Mesenchymal stem cell (in vitro differentiated cells and primary cell): Measurements from ENCODE around the gene TMEM175.

Experiments
- DNase-seq: peaks from one replicate; pipeline ENCODE4 v3.0.0-alpha.2; 2013
- H2AFZ ChIP-seq: one replicate; pipeline ENCODE4 v1.6.1; 2013; ENCODE audit warnings: low read depth, mild to moderate bottlenecking, control low read depth, inconsistent platforms, low read length, moderate library complexity
- H2AK5ac ChIP-seq: 2 replicates; pipeline ENCODE4 v1.6.1; 2013; ENCODE audit warnings: low read length, moderate library complexity, mild to moderate bottlenecking, inconsistent platforms; ENCODE audit not compliant: severe bottlenecking
- H2BK120ac ChIP-seq: one replicate; pipeline ENCODE4 v1.6.1; 2013; ENCODE audit warnings: low read depth, mild to moderate bottlenecking, inconsistent platforms, low read length, moderate library complexity
- H2BK12ac ChIP-seq, 2 experiments: one replicate each; pipeline ENCODE4 v1.6.1; 2013; ENCODE audit warnings: inconsistent platforms in 2 of 2, low read length in 2 of 2, mild to moderate bottlenecking in 2 of 2, moderate library complexity in 2 of 2, control low read depth in 1 of 2
- H2BK15ac ChIP-seq: one replicate; pipeline ENCODE4 v1.6.1; 2013; ENCODE audit warnings: mild to moderate bottlenecking, low read depth, inconsistent platforms; ENCODE audit not compliant: poor library complexity, severe bottlenecking
- H2BK5ac ChIP-seq: 2 replicates; pipeline ENCODE4 v1.6.1; 2013; ENCODE audit warnings: low read depth, mild to moderate bottlenecking, low read length, control low read depth, inconsistent platforms; ENCODE audit not compliant: poor library complexity, severe bottlenecking
- H3K14ac ChIP-seq, 2 experiments: one replicate each; pipeline ENCODE4 v1.6.1; 2013; ENCODE audit warnings: inconsistent platforms in 2 of 2, low read length in 2 of 2, control low read depth in 1 of 2, mild to moderate bottlenecking in 1 of 2, moderate library complexity in 1 of 2
- H3K18ac ChIP-seq, 2 experiments: one replicate each; pipeline ENCODE4 v1.6.1; 2013; ENCODE audit warnings: inconsistent platforms in 2 of 2, low read length in 2 of 2, control low read depth in 1 of 2, low read depth in 1 of 2, mild to moderate bottlenecking in 1 of 2
- H3K23ac ChIP-seq, 2 experiments: one replicate each; pipeline ENCODE4 v1.6.1; 2013; ENCODE audit warnings: inconsistent platforms in 2 of 2, low read length in 2 of 2, mild to moderate bottlenecking in 2 of 2, moderate library complexity in 2 of 2, control low read depth in 1 of 2
- H3K27ac ChIP-seq: 2 replicates; pipeline ENCODE4 v1.5.1; 2013; ENCODE audit warnings: mild to moderate bottlenecking, moderate library complexity, low read length, control low read depth, inconsistent platforms; ENCODE audit not compliant: poor library complexity, severe bottlenecking
- H3K27me3 ChIP-seq, 2 experiments: 2 replicates each; pipeline versions ENCODE4 v1.6.1 to v1.7.0; 2013; ENCODE audit warnings: low read length in 2 of 2, mild to moderate bottlenecking in 2 of 2, moderate library complexity in 2 of 2, control low read depth in 1 of 2, inconsistent platforms in 1 of 2; ENCODE audit not compliant: control insufficient read depth in 1 of 2, insufficient read depth in 1 of 2
- H3K36me3 ChIP-seq, 2 experiments: 2 replicates each; pipeline versions ENCODE4 v1.6.1 to v1.7.0; 2013; ENCODE audit warnings: low read length in 2 of 2, control low read depth in 1 of 2, inconsistent platforms in 1 of 2, low read depth in 1 of 2, mild to moderate bottlenecking in 1 of 2; ENCODE audit not compliant: insufficient read depth in 2 of 2, control insufficient read depth in 1 of 2
- H3K4ac ChIP-seq, 2 experiments: one replicate each; pipeline ENCODE4 v1.6.1; 2013; ENCODE audit warnings: inconsistent platforms in 2 of 2, low read length in 2 of 2, mild to moderate bottlenecking in 2 of 2, moderate library complexity in 2 of 2, control low read depth in 1 of 2, low read depth in 1 of 2
- H3K4me1 ChIP-seq: 2 replicates; pipeline ENCODE4 v1.6.1; 2013; ENCODE audit warnings: low read depth, low read length, control low read depth; ENCODE audit not compliant: control insufficient read depth, insufficient read depth
- H3K4me2 ChIP-seq: 2 replicates; pipeline ENCODE4 v1.6.1; 2013; ENCODE audit warnings: low read length, mild to moderate bottlenecking, inconsistent platforms; ENCODE audit not compliant: poor library complexity, severe bottlenecking
- H3K4me3 ChIP-seq, 2 experiments: 2 replicates each; pipeline versions ENCODE4 v1.5.1 to v1.7.0; 2013; ENCODE audit warnings: low read length in 2 of 2, mild to moderate bottlenecking in 2 of 2, control low read depth in 1 of 2, low read depth in 1 of 2; ENCODE audit not compliant: insufficient read depth in 1 of 2
- H3K79me1 ChIP-seq: replicated peaks from 2 replicates; pipeline ENCODE4 v1.6.1; 2013; ENCODE audit warnings: mild to moderate bottlenecking, control low read depth, low read length, inconsistent platforms; ENCODE audit not compliant: poor library complexity, severe bottlenecking
- H3K9ac ChIP-seq: 2 replicates; pipeline ENCODE4 v1.7.0; 2013; ENCODE audit warnings: mild to moderate bottlenecking, low read length, moderate library complexity
- H3K9me3 ChIP-seq: 2 replicates; pipeline ENCODE4 v1.7.0; 2013; ENCODE audit warnings: mild to moderate bottlenecking, low read length; ENCODE audit not compliant: control insufficient read depth
- H4K8ac ChIP-seq: one replicate; pipeline ENCODE4 v1.6.1; 2013; ENCODE audit warnings: inconsistent platforms, mild to moderate bottlenecking, low read length, moderate library complexity
- H4K91ac ChIP-seq: one replicate; pipeline ENCODE4 v1.6.1; 2013; ENCODE audit warnings: mild to moderate bottlenecking, low read length, inconsistent platforms
- WGBS: methylation state at CpG from one replicate; pipeline ENCODE4 v1.1.7; 2013; ENCODE audit warnings: mixed read lengths; 5-methylcytosine and 5-hydroxymethylcytosine counted together

TMEM175 gene

GRCh38 chr4:884896-885295 is 47.4 kb upstream of the TMEM175 start:
- Histone ChIP-seq H3K4me1 (peaks cover 1% of the 10 kb centered on the region), H4K8ac (no peak overlapping the region), H2BK12ac (no peak overlapping the region), H2AFZ (no peak overlapping the region), H3K23ac (no peak overlapping the region), H2BK15ac (no peak overlapping the region), H2BK5ac (no peak overlapping the region), H3K27ac (no peak overlapping the region), H3K14ac (no peak overlapping the region), H3K36me3 (peaks cover 93 to 100% of the 10 kb centered on the region in 2 experiments), H3K79me1 (peaks cover 16% of the 10 kb centered on the region), H3K4me3 (no peak overlapping the region), H3K18ac (no peak overlapping the region), H2AK5ac (no peak overlapping the region), H3K4ac (no peak overlapping the region), H4K91ac (no peak overlapping the region), H3K9me3 (no peaks in the 10 kb centered on the region), H3K4me2 (no peak overlapping the region), H3K27me3 (no peaks in the 10 kb centered on the region), H2BK120ac (no peak overlapping the region), H3K9ac (no peak overlapping the region)
- DNase-seq = no peak
- 97% methylated on average over 24 of the region's 24 CpGs for WGBS

- WGBS = 97% methylated on average over 10 of the region's 10 CpGs
- Histone ChIP-seq H3K27ac (no peak overlapping the region), H3K4me2 (no peak overlapping the region), H3K23ac (no peak overlapping the region), H4K8ac (no peak overlapping the region), H4K91ac (no peak overlapping the region), H3K4me3 (no peak overlapping the region), H3K9ac (no peak overlapping the region), H2AFZ (no peak overlapping the region), H3K14ac (no peak overlapping the region), H2AK5ac (no peak overlapping the region), H2BK120ac (no peak overlapping the region), H3K18ac (no peak overlapping the region), H3K36me3 (peaks cover 94 to 100% of the 10 kb centered on the region in 2 experiments), H3K79me1 (peaks cover 20% of the 10 kb centered on the region), H3K4ac (no peak overlapping the region), H3K27me3 (no peaks in the 10 kb centered on the region), H2BK15ac (no peak overlapping the region), H2BK12ac (no peak overlapping the region), H3K4me1 (peaks cover 1% of the 10 kb centered on the region), H2BK5ac (no peak overlapping the region), H3K9me3 (no peaks in the 10 kb centered on the region)
- no peak for DNase-seq
Measured at GRCh38 chr4:885353-885752, 46.9 kb upstream of the TMEM175 start.

- H3K4me3 ChIP-seq = no peak overlapping the region
- H3K27me3 ChIP-seq = no peaks in the 10 kb centered on the region
- H2BK15ac ChIP-seq = no peak overlapping the region
- no peak overlapping the region for H3K4me2 ChIP-seq
- H3K18ac ChIP-seq = no peak overlapping the region
- no peaks in the 10 kb centered on the region for H3K9me3 ChIP-seq
- no peak overlapping the region for H3K23ac ChIP-seq
- no peak overlapping the region for H3K27ac ChIP-seq
- no peak overlapping the region for H4K8ac ChIP-seq
- peaks cover 22% of the 10 kb centered on the region for H3K79me1 ChIP-seq
- WGBS = 96% methylated on average over 9 of the region's 9 CpGs
- H3K4me1 ChIP-seq = peaks cover 1% of the 10 kb centered on the region
- DNase-seq = no peak
- no peak overlapping the region for H2BK12ac ChIP-seq
- no peak overlapping the region for H3K14ac ChIP-seq
- H3K9ac ChIP-seq = no peak overlapping the region
- H3K36me3 ChIP-seq = peaks cover 89 to 98% of the 10 kb centered on the region in 2 experiments
- no peak overlapping the region for H2BK5ac ChIP-seq
- no peak overlapping the region for H2AFZ ChIP-seq
- no peak overlapping the region for H2AK5ac ChIP-seq
- H3K4ac ChIP-seq = no peak overlapping the region
- H2BK120ac ChIP-seq = no peak overlapping the region
- H4K91ac ChIP-seq = no peak overlapping the region
Measured at GRCh38 chr4:886244-886643, 46.0 kb upstream of the TMEM175 start.

GRCh38 chr4:887034-887763 is 45.1 kb upstream of the TMEM175 start:
- peaks cover 80 to 98% of the 10 kb centered on the region in 2 experiments for H3K36me3 ChIP-seq
- H3K79me1 ChIP-seq = peaks cover 26% of the 10 kb centered on the region
- no peak overlapping the region for H2AK5ac ChIP-seq
- peaks cover 1% of the 10 kb centered on the region for H3K4me1 ChIP-seq
- H3K4me3 ChIP-seq = no peak overlapping the region
- no peak overlapping the region for H3K18ac ChIP-seq
- H3K9ac ChIP-seq = no peak overlapping the region
- H3K23ac ChIP-seq = no peak overlapping the region
- no peak overlapping the region for H3K4ac ChIP-seq
- H4K91ac ChIP-seq = peak overlapping the region; percentile 0
- H3K27me3 ChIP-seq = no peaks in the 10 kb centered on the region
- H3K9me3 ChIP-seq = no peaks in the 10 kb centered on the region
- H2BK5ac ChIP-seq = no peak overlapping the region
- H3K27ac ChIP-seq = no peak overlapping the region
- H2BK120ac ChIP-seq = no peak overlapping the region
- H2BK12ac ChIP-seq = no peak overlapping the region
- H3K4me2 ChIP-seq = no peak overlapping the region
- H4K8ac ChIP-seq = no peak overlapping the region
- DNase-seq = no peak
- WGBS = 98% methylated on average over 63 of the region's 63 CpGs
- H2AFZ ChIP-seq = no peak overlapping the region
- H3K14ac ChIP-seq = peak overlapping the region in 1 of 2 experiments; percentile 56
- no peak overlapping the region for H2BK15ac ChIP-seq
